Neutrophil (primary cell): ENCODE data around the gene SORCS2.

Experiments used
- H3K27ac ChIP-seq: fragments of 200-600 bp; sonication (generic); 2 replicates; pipeline ENCODE4 v1.5.1; 2016; ENCODE audit warnings: mild to moderate bottlenecking, moderate library complexity
- H3K27me3 ChIP-seq: fragments of 200-600 bp; sonication (generic); 2 replicates; pipeline ENCODE4 v1.6.0; 2016; ENCODE audit warnings: mild to moderate bottlenecking
- H3K36me3 ChIP-seq: fragments of 200-600 bp; sonication (generic); 2 replicates; pipeline ENCODE4 v1.5.1; 2017
- H3K4me1 ChIP-seq, 2 experiments: fragments of 200-600 bp in 1 of 2; sonication (generic) in 1 of 2; 1 replicate in 1 of 2; 2 replicates in 1 of 2; pipeline versions ENCODE4 v1.5.1 to v1.6.1; 2013 to 2016; ENCODE audit warnings: low read depth in 1 of 2, low read length in 1 of 2, mild to moderate bottlenecking in 1 of 2, moderate library complexity in 1 of 2; ENCODE audit not compliant: control insufficient read depth in 1 of 2, insufficient read depth in 1 of 2
- H3K4me3 ChIP-seq, 2 experiments: fragments of 200-600 bp in 1 of 2; sonication (generic) in 1 of 2; 1 replicate in 1 of 2; 2 replicates in 1 of 2; pipeline ENCODE4 v1.5.1; 2013 to 2016; ENCODE audit warnings: low read depth in 1 of 2, low read length in 1 of 2, mild to moderate bottlenecking in 1 of 2, moderate library complexity in 1 of 2
- H3K9me3 ChIP-seq: fragments of 200-600 bp; sonication (generic); 2 replicates; pipeline ENCODE4 v1.5.1; 2016
- CTCF ChIP-seq: fragments of 200-600 bp; sonication (generic); IDR thresholded peaks from 2 replicates; pipeline ENCODE4 v1.5.1; 2016; ENCODE audit warnings: antibody characterized with exemption

SORCS2 gene

GRCh38 chr4:7526929-7527535 is 334.7 kb downstream of the SORCS2 start:
- H3K9me3 ChIP-seq: no peaks in the 10 kb centered on the region
- no peak for TF ChIP-seq CTCF
- H3K27ac ChIP-seq: no peak overlapping the region
- H3K4me3 ChIP-seq: no peak overlapping the region
- H3K4me1 ChIP-seq: no peaks in the 10 kb centered on the region
- H3K27me3 ChIP-seq: peaks cover 65% of the 10 kb centered on the region
- no peaks in the 10 kb centered on the region for H3K36me3 ChIP-seq

- no peak overlapping the region for H3K27ac ChIP-seq
- no peak overlapping the region for H3K4me3 ChIP-seq
- TF ChIP-seq CTCF: no peak
- no peaks in the 10 kb centered on the region for H3K36me3 ChIP-seq
- H3K4me1 ChIP-seq: no peaks in the 10 kb centered on the region
- H3K9me3 ChIP-seq: no peaks in the 10 kb centered on the region
- H3K27me3 ChIP-seq: peaks cover 48% of the 10 kb centered on the region
Measured at GRCh38 chr4:7529368-7530080, 337.2 kb downstream of the SORCS2 start.

GRCh38 chr4:7530082-7530481 is 337.7 kb downstream of the SORCS2 start:
- Histone ChIP-seq H3K27ac (no peak overlapping the region), H3K4me1 (no peaks in the 10 kb centered on the region), H3K27me3 (peaks cover 43% of the 10 kb centered on the region), H3K9me3 (no peaks in the 10 kb centered on the region), H3K4me3 (no peak overlapping the region), H3K36me3 (no peaks in the 10 kb centered on the region)
- no peak for TF ChIP-seq CTCF

GRCh38 chr4:7530932-7531639 is 338.7 kb downstream of the SORCS2 start:
- peaks cover 33% of the 10 kb centered on the region for H3K27me3 ChIP-seq
- no peak overlapping the region for H3K27ac ChIP-seq
- no peaks in the 10 kb centered on the region for H3K36me3 ChIP-seq
- TF ChIP-seq CTCF: no peak
- no peaks in the 10 kb centered on the region for H3K4me1 ChIP-seq
- H3K4me3 ChIP-seq: no peak overlapping the region
- no peaks in the 10 kb centered on the region for H3K9me3 ChIP-seq

GRCh38 chr4:7531640-7531994 is 339.3 kb downstream of the SORCS2 start:
- H3K4me3 ChIP-seq: no peak overlapping the region
- H3K9me3 ChIP-seq: no peaks in the 10 kb centered on the region
- H3K27ac ChIP-seq: no peak overlapping the region
- H3K4me1 ChIP-seq: no peaks in the 10 kb centered on the region
- H3K36me3 ChIP-seq: no peaks in the 10 kb centered on the region
- no peak for TF ChIP-seq CTCF
- peaks cover 29% of the 10 kb centered on the region for H3K27me3 ChIP-seq
